Measurements from ENCODE around the gene GUK1.

DNA sequence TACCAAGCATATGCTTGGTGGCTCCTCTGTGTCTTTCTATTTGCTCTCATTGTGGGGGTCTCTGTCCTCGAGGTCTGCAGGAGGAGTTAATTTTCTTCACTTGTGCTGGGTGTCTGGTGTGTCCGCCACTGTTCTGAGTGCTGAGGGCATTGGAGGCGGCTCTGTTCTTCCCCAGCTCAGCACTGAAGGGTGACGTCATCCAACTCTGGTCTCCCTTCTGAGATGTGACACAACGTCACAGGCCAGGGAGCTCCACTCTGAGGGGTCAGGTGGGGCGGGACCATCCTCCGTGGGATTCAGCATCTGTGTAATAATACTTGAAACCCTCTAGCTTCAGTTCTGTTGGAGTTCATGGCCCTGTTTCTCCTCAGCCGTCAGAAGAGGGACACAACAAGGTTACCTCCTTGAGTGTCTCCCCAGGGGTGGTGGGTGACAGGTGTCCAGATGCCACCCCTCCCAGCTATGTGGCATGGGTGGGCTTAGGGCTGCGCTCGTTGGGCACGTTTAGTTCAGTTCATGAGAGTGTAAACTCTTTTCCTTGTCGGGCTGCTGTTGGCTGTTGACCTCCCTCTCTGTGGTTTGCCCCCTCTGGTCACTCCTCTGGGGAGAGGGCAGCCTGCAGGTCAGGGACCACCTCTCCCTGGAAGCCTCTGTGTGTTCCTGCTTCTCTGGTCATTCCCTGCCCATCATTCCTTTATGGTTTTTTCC is 28.6 kb downstream of the GUK1 start:
- TF ChIP-seq, protein P1, sequence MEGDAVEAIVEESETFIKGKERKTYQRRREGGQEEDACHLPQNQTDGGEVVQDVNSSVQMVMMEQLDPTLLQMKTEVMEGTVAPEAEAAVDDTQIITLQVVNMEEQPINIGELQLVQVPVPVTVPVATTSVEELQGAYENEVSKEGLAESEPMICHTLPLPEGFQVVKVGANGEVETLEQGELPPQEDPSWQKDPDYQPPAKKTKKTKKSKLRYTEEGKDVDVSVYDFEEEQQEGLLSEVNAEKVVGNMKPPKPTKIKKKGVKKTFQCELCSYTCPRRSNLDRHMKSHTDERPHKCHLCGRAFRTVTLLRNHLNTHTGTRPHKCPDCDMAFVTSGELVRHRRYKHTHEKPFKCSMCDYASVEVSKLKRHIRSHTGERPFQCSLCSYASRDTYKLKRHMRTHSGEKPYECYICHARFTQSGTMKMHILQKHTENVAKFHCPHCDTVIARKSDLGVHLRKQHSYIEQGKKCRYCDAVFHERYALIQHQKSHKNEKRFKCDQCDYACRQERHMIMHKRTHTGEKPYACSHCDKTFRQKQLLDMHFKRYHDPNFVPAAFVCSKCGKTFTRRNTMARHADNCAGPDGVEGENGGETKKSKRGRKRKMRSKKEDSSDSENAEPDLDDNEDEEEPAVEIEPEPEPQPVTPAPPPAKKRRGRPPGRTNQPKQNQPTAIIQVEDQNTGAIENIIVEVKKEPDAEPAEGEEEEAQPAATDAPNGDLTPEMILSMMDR (IDR thresholded peaks at IDR 0.05), result no peak
- TF ChIP-seq POLR2A (IDR thresholded peaks at IDR 0.05), result no peak
